ENCODE data around the gene SIL1. TPM values are rescaled to one million over a fixed set of nuclear protein-coding genes. Genes with fewer than 3 reads are reported as not detected.

The SIL1 gene
- total and polyA plus RNA-seq, 2 of the 13 experiments (the other 11 are each of a cell fraction or from before 2014, with no cell fraction given): 26.0 to 30.0 TPM

DNA sequence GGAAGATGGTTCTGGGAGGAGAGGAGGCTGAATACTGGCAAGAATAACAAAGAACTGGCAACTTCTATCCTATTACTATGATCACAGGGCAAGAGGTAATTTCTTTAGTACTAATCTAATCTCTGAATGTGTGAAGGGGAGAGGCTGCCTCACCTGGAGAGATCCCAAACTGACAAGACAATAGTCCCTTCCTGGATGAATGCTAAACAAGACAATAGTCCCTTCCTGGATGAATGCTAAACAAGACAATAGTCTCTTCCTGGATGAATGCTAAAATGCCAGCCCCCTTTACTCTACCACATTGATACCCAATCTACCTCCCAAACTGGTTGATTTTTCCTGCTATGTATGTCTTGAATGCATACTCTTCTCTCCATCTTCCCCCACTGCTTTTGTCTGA, 145.2 kb downstream of the SIL1 start:
- H3K4me3 ChIP-seq (replicated peaks in 1 of 3; ENCODE audit: insufficient read depth in 1 of 3, low read depth in 2 of 3, low read length in 3 of 3): no peak overlapping the region
- POLR2A ChIA-PET: no interaction called here
- no peaks in the 10 kb centered on the region for H3K27me3 ChIP-seq (ENCODE audit: control insufficient read depth in 1 of 2, insufficient read depth in 2 of 2, low read length in 2 of 2)
- peaks cover 11% of the 10 kb centered on the region for H3K4me1 ChIP-seq (ENCODE audit: insufficient read depth, low read length)
- DNase-seq (ENCODE audit: low spot score) (no peak), FAIRE-seq (no peak), ATAC-seq (no peak)
- no peaks in the 10 kb centered on the region for H4K20me1 ChIP-seq (ENCODE audit: insufficient read depth, low read length)
- H3K27ac ChIP-seq (ENCODE audit: extremely low read length, insufficient read depth, low read length): no peak overlapping the region
- H3K9ac ChIP-seq (ENCODE audit: insufficient read depth, low read depth, low read length): no peak overlapping the region
- H2AFZ ChIP-seq (ENCODE audit: low read length): no peak overlapping the region
- no peak overlapping the region for H3K4me2 ChIP-seq (ENCODE audit: low read depth, low read length)
- in situ Hi-C loops (cut with HindIII; ENCODE audit: extremely low pct_ligation_motif_present, low pct_unique_long_range_greater_than_20kb): no loop called here
- no peaks in the 10 kb centered on the region for H3K79me2 ChIP-seq (ENCODE audit: insufficient read depth, low read length)
- intact Hi-C loops (cut with micrococcal nuclease; ENCODE audit: unreplicated experiment): no loop called here
- no peaks in the 10 kb centered on the region for H3K36me3 ChIP-seq (replicated peaks in 1 of 2; ENCODE audit: control insufficient read depth in 1 of 2, insufficient read depth in 2 of 2, low read length in 2 of 2)
- no peaks in the 10 kb centered on the region for H3K9me3 ChIP-seq (ENCODE audit: low read length)
- TF ChIP-seq ZNF10 (CRISPR knock-in tag; IDR thresholded peaks at IDR 0.05; ENCODE audit: borderline replicate concordance, low read depth) (no peak), ZNF773 (CRISPR knock-in tag; IDR thresholded peaks at IDR 0.05; ENCODE audit: borderline replicate concordance) (no peak), SALL2 (CRISPR knock-in tag; IDR thresholded peaks at IDR 0.05) (no peak), NR2F2 (IDR thresholded peaks at IDR 0.05; ENCODE audit: borderline replicate concordance, low read depth) (no peak), TAF1 (CRISPR knock-in tag; IDR thresholded peaks at IDR 0.05) (no peak), ZNF460 (CRISPR knock-in tag; IDR thresholded peaks at IDR 0.05; ENCODE audit: borderline replicate concordance) (no peak), HOXA7 (CRISPR knock-in tag; IDR thresholded peaks at IDR 0.05) (no peak), SNAPC2 (CRISPR knock-in tag; IDR thresholded peaks at IDR 0.05) (no peak), SSRP1 (CRISPR knock-in tag; IDR thresholded peaks at IDR 0.05) (no peak), PTBP1 (IDR thresholded peaks at IDR 0.05; ENCODE audit: low read depth, low read length, poor library complexity, severe bottlenecking) (no peak), SOX5 (CRISPR knock-in tag; IDR thresholded peaks at IDR 0.05; ENCODE audit: borderline replicate concordance) (no peak), ZNF337 (CRISPR knock-in tag; IDR thresholded peaks at IDR 0.05; ENCODE audit: borderline replicate concordance, low read depth) (no peak)
- TF ChIP-seq, protein P1, sequence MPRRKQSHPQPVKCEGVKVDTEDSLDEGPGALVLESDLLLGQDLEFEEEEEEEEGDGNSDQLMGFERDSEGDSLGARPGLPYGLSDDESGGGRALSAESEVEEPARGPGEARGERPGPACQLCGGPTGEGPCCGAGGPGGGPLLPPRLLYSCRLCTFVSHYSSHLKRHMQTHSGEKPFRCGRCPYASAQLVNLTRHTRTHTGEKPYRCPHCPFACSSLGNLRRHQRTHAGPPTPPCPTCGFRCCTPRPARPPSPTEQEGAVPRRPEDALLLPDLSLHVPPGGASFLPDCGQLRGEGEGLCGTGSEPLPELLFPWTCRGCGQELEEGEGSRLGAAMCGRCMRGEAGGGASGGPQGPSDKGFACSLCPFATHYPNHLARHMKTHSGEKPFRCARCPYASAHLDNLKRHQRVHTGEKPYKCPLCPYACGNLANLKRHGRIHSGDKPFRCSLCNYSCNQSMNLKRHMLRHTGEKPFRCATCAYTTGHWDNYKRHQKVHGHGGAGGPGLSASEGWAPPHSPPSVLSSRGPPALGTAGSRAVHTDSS (CRISPR knock-in tag; conservative IDR thresholded peaks at IDR 0.05): no peak
- TF ChIP-seq, protein P2, sequence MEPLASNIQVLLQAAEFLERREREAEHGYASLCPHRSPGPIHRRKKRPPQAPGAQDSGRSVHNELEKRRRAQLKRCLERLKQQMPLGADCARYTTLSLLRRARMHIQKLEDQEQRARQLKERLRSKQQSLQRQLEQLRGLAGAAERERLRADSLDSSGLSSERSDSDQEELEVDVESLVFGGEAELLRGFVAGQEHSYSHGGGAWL (CRISPR knock-in tag; IDR thresholded peaks at IDR 0.05): no peak
- TF ChIP-seq, protein P3, sequence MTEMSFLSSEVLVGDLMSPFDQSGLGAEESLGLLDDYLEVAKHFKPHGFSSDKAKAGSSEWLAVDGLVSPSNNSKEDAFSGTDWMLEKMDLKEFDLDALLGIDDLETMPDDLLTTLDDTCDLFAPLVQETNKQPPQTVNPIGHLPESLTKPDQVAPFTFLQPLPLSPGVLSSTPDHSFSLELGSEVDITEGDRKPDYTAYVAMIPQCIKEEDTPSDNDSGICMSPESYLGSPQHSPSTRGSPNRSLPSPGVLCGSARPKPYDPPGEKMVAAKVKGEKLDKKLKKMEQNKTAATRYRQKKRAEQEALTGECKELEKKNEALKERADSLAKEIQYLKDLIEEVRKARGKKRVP (CRISPR knock-in tag; IDR thresholded peaks at IDR 0.05): no peak
- TF ChIP-seq, protein P4, sequence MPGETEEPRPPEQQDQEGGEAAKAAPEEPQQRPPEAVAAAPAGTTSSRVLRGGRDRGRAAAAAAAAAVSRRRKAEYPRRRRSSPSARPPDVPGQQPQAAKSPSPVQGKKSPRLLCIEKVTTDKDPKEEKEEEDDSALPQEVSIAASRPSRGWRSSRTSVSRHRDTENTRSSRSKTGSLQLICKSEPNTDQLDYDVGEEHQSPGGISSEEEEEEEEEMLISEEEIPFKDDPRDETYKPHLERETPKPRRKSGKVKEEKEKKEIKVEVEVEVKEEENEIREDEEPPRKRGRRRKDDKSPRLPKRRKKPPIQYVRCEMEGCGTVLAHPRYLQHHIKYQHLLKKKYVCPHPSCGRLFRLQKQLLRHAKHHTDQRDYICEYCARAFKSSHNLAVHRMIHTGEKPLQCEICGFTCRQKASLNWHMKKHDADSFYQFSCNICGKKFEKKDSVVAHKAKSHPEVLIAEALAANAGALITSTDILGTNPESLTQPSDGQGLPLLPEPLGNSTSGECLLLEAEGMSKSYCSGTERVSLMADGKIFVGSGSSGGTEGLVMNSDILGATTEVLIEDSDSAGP (CRISPR knock-in tag; IDR thresholded peaks at IDR 0.05; ENCODE audit: borderline replicate concordance): no peak
- TF ChIP-seq, protein P5, sequence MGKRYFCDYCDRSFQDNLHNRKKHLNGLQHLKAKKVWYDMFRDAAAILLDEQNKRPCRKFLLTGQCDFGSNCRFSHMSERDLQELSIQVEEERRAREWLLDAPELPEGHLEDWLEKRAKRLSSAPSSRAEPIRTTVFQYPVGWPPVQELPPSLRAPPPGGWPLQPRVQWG (CRISPR knock-in tag; IDR thresholded peaks at IDR 0.05; ENCODE audit: borderline replicate concordance, low read depth): no peak
- CTCF ChIA-PET (ENCODE audit: low intra/inter-chr PET ratio, low total read pairs): no interaction called here
- no TSS peak for BruUV-seq (replicated peaks)
